OCI-LY1 (cell line): ENCODE data around the gene EXTL2.

ENCODE experiments used
- H2AFZ ChIP-seq: fragments of 200-600 bp; sonication (generic), shearing (Covaris generic); 2 replicates; pipeline ENCODE4 v1.6.0; 2014; ENCODE audit warnings: antibody characterized with exemption, mild to moderate bottlenecking, low read length
- H3F3A ChIP-seq: fragments of 200-600 bp; sonication (generic), shearing (Covaris generic); 2 replicates; pipeline ENCODE4 v1.6.0; 2014; ENCODE audit warnings: mild to moderate bottlenecking, antibody characterized with exemption, low read length, moderate library complexity; ENCODE audit not compliant: insufficient read depth
- H3K27ac ChIP-seq: fragments of 200-600 bp; sonication (generic); 2 replicates; pipeline ENCODE4 v1.5.1; 2014; ENCODE audit warnings: low read length, mixed run types, mild to moderate bottlenecking, low read depth; ENCODE audit not compliant: poor library complexity, severe bottlenecking
- H3K27me3 ChIP-seq: fragments of 200-600 bp; sonication (generic); 2 replicates; pipeline ENCODE4 v1.6.0; 2014; ENCODE audit warnings: antibody characterized with exemption, mild to moderate bottlenecking, low read length, moderate library complexity; ENCODE audit not compliant: insufficient read depth
- H3K36me3 ChIP-seq: fragments of 200-600 bp; sonication (generic); 2 replicates; pipeline ENCODE4 v1.6.1; 2014; ENCODE audit warnings: mild to moderate bottlenecking, antibody characterized with exemption, low read length, moderate library complexity, mixed read lengths; ENCODE audit not compliant: insufficient read depth
- H3K4me1 ChIP-seq: fragments of 200-600 bp; sonication (generic); 2 replicates; pipeline ENCODE4 v1.5.1; 2014; ENCODE audit warnings: mild to moderate bottlenecking, low read length, moderate library complexity; ENCODE audit not compliant: insufficient read depth, severe bottlenecking
- H3K4me2 ChIP-seq: fragments of 200-600 bp; sonication (generic), shearing (Covaris generic); 2 replicates; pipeline ENCODE4 v1.6.1; 2014; ENCODE audit warnings: low read length
- H3K4me3 ChIP-seq: fragments of 200-600 bp; sonication (generic); 2 replicates; pipeline ENCODE4 v1.5.1; 2014; ENCODE audit warnings: low read length, low read depth, mild to moderate bottlenecking, mixed read lengths; ENCODE audit not compliant: poor library complexity, severe bottlenecking
- H3K79me2 ChIP-seq: fragments of 200-600 bp; shearing (Covaris generic); 2 replicates; pipeline ENCODE4 v1.6.1; 2016; ENCODE audit warnings: mixed run types, low read length, mixed read lengths; ENCODE audit not compliant: insufficient read depth
- H3K9ac ChIP-seq: fragments of 200-600 bp; sonication (generic), shearing (Covaris generic); 2 replicates; pipeline ENCODE4 v1.6.1; 2014; ENCODE audit warnings: mild to moderate bottlenecking, low read length, mixed read lengths
- H3K9me2 ChIP-seq: fragments of 200-600 bp; sonication (generic), shearing (Covaris generic); 2 replicates; pipeline ENCODE4 v1.6.1; 2014; ENCODE audit warnings: low read depth, mild to moderate bottlenecking, low read length, mixed read lengths
- H3K9me3 ChIP-seq: fragments of 200-600 bp; shearing (Covaris generic); 2 replicates; pipeline ENCODE4 v1.6.1; 2014; ENCODE audit warnings: low read length, mixed read lengths
- H4K20me1 ChIP-seq: fragments of 200-600 bp; sonication (generic), shearing (Covaris generic); 2 replicates; pipeline ENCODE4 v1.6.0; 2016; ENCODE audit warnings: mild to moderate bottlenecking, low read length; ENCODE audit not compliant: insufficient read depth
- EZH2 ChIP-seq: fragments of 200-600 bp; sonication (generic), shearing (Covaris generic); IDR thresholded peaks from 2 replicates; pipeline ENCODE4 v1.8.0; 2017; ENCODE audit warnings: borderline replicate concordance, mixed run types, mild to moderate bottlenecking, antibody characterized with exemption, low read length, moderate library complexity, mixed read lengths
- TF ChIP-seq, protein P1 (sequence below): fragments of 200-600 bp; sonication (generic), shearing (Covaris generic); IDR thresholded peaks from 2 replicates; pipeline ENCODE4 v1.5.1; 2017; ENCODE audit warnings: mild to moderate bottlenecking, antibody characterized with exemption, low read length, moderate library complexity, mixed read lengths

Gene EXTL2

DNA sequence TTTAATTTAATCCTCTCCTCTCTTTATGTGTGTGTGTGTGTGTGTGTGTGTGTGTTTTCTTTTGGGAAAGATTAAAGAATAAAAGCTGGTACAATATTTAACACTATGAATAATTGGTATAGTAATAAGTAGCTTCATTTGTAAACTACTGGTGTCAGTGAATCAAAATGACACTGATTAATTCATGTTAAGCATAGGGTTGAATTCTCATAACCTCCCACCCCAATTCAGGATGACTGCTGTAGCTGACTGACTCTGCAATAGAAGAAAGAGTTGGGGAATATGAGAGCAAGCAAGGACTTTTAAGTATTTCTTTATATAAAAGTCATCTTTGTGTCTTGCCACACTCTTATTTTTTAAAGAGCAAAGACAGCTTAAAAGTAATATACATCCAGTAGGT lies 14.4 kb upstream of the EXTL2 start:
- TF ChIP-seq, protein P1, sequence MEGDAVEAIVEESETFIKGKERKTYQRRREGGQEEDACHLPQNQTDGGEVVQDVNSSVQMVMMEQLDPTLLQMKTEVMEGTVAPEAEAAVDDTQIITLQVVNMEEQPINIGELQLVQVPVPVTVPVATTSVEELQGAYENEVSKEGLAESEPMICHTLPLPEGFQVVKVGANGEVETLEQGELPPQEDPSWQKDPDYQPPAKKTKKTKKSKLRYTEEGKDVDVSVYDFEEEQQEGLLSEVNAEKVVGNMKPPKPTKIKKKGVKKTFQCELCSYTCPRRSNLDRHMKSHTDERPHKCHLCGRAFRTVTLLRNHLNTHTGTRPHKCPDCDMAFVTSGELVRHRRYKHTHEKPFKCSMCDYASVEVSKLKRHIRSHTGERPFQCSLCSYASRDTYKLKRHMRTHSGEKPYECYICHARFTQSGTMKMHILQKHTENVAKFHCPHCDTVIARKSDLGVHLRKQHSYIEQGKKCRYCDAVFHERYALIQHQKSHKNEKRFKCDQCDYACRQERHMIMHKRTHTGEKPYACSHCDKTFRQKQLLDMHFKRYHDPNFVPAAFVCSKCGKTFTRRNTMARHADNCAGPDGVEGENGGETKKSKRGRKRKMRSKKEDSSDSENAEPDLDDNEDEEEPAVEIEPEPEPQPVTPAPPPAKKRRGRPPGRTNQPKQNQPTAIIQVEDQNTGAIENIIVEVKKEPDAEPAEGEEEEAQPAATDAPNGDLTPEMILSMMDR = no peak
- no peak for TF ChIP-seq EZH2

DNA sequence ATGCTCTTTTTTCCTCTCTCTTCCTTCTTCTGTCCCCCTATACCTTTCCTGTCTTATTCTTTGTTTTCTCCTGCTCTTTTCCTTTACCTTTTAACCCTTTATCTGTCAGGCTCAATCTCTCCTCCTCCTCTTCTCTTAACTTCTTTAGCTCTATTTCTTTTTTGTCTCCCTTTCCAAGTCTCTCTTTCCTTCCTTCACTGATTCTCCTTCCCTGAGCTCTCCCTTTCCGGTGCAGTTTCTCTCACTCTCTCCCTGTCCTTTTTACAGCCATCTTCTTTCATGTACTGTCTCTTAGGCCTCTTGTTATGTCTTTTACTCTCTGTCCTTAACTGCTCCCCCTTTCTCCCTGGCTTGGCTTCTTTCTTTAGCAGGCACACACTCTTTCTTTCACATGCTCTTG lies 13.2 kb upstream of the EXTL2 start:
- Histone ChIP-seq H3K27me3 (no peaks in the 10 kb centered on the region), H4K20me1 (no peaks in the 10 kb centered on the region), H3K9me2 (no peaks in the 10 kb centered on the region), H2AFZ (no peak overlapping the region), H3K27ac (no peak overlapping the region), H3K79me2 (no peaks in the 10 kb centered on the region), H3K9me3 (no peaks in the 10 kb centered on the region), H3K4me3 (no peak overlapping the region), H3K36me3 (peaks cover 81% of the 10 kb centered on the region), H3K9ac (no peak overlapping the region), H3K4me2 (no peak overlapping the region), H3K4me1 (no peaks in the 10 kb centered on the region), H3F3A (no peaks in the 10 kb centered on the region; the same call in 1 of the 2 replicates)
- TF ChIP-seq EZH2 = no peak
- TF ChIP-seq, protein P1 = no peak

More for the DNA sequence above, 14.4 kb upstream of the EXTL2 start:
- H3K9ac ChIP-seq = no peak overlapping the region
- H3K9me2 ChIP-seq = no peaks in the 10 kb centered on the region
- no peaks in the 10 kb centered on the region for H4K20me1 ChIP-seq
- H3K4me1 ChIP-seq = no peaks in the 10 kb centered on the region
- no peak overlapping the region for H3K27ac ChIP-seq
- H3K9me3 ChIP-seq = no peaks in the 10 kb centered on the region
- no peaks in the 10 kb centered on the region for H3F3A ChIP-seq
- H2AFZ ChIP-seq = no peak overlapping the region
- H3K4me3 ChIP-seq = no peak overlapping the region
- no peak overlapping the region for H3K4me2 ChIP-seq
- no peaks in the 10 kb centered on the region for H3K79me2 ChIP-seq
- H3K27me3 ChIP-seq = no peaks in the 10 kb centered on the region
- H3K36me3 ChIP-seq = peaks cover 85% of the 10 kb centered on the region

DNA sequence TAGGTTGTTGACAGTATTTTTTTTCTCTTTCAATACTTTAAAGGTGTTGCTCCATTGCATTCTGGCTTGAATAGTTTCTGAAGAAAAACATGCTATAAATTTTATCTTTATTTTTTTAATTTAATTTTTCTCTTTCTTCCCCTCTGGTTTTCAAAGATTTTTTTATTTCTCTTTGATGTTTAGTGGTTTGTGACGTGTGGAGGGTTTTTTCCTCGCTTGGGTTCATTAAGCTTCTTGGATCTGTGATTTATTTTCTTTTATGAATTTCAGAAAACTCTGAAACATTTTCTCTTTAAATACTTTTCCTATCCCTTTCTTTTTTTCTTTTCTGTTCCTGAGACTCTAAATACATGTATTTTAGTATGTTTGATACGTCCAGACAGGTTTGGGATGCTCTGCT lies 10.5 kb upstream of the EXTL2 start:
- Histone ChIP-seq H3K9ac (no peak overlapping the region), H3K4me3 (no peak overlapping the region), H3F3A (no peaks in the 10 kb centered on the region; the same call in 1 of the 2 replicates), H3K9me2 (no peaks in the 10 kb centered on the region), H3K79me2 (no peaks in the 10 kb centered on the region), H3K36me3 (peaks cover 76% of the 10 kb centered on the region), H3K27ac (no peak overlapping the region), H3K4me1 (no peaks in the 10 kb centered on the region), H2AFZ (no peak overlapping the region), H3K4me2 (no peak overlapping the region), H3K27me3 (no peaks in the 10 kb centered on the region), H4K20me1 (no peaks in the 10 kb centered on the region), H3K9me3 (no peaks in the 10 kb centered on the region)
- TF ChIP-seq EZH2 = no peak
- TF ChIP-seq, protein P1 = no peak
